ENCODE data around the gene ATP6V1G3.

Gene ATP6V1G3

GRCh38 chr1:198498881-198499280 lies 41.6 kb downstream of the ATP6V1G3 start:
- no peak for DNase-seq (ENCODE audit: low read depth in 2 of 2)
- no peak overlapping the region for H3K4me3 ChIP-seq (replicated peaks in 1 of 2; ENCODE audit: low read depth in 2 of 2, low read length in 2 of 2)
- no peak for TF ChIP-seq CTCF (IDR thresholded peaks at IDR 0.05; ENCODE audit: low read depth, low read length)

GRCh38 chr1:198498103-198498385 lies 42.4 kb downstream of the ATP6V1G3 start:
- TF ChIP-seq CTCF (IDR thresholded peaks at IDR 0.05; ENCODE audit: low read depth, low read length): no peak
- no peak for DNase-seq (ENCODE audit: low read depth in 2 of 2)
- no peak overlapping the region for H3K4me3 ChIP-seq (replicated peaks in 1 of 2; ENCODE audit: low read depth in 2 of 2, low read length in 2 of 2)

GRCh38 chr1:198497326-198498102 lies 43.0 kb downstream of the ATP6V1G3 start:
- TF ChIP-seq CTCF (IDR thresholded peaks at IDR 0.05; ENCODE audit: low read depth, low read length): no peak
- H3K4me3 ChIP-seq (replicated peaks in 1 of 2; ENCODE audit: low read depth in 2 of 2, low read length in 2 of 2): no peak overlapping the region
- peak; percentile 47 to 64 for DNase-seq (ENCODE audit: low read depth in 2 of 2)

GRCh38 chr1:198496216-198497143 lies 44.0 kb downstream of the ATP6V1G3 start:
- H3K4me3 ChIP-seq (replicated peaks in 1 of 2; ENCODE audit: low read depth in 2 of 2, low read length in 2 of 2): no peak overlapping the region
- TF ChIP-seq CTCF (IDR thresholded peaks at IDR 0.05; ENCODE audit: low read depth, low read length): no peak
- peak; percentile 41 to 72 for DNase-seq (ENCODE audit: low read depth in 2 of 2)

GRCh38 chr1:198495631-198496030 lies 44.8 kb downstream of the ATP6V1G3 start:
- no peak overlapping the region for H3K4me3 ChIP-seq (replicated peaks in 1 of 2; ENCODE audit: low read depth in 2 of 2, low read length in 2 of 2)
- DNase-seq (ENCODE audit: low read depth in 2 of 2): no peak
- TF ChIP-seq CTCF (IDR thresholded peaks at IDR 0.05; ENCODE audit: low read depth, low read length): no peak

- H3K4me3 ChIP-seq (replicated peaks in 1 of 2; ENCODE audit: low read depth in 2 of 2, low read length in 2 of 2): no peak overlapping the region
- TF ChIP-seq CTCF (IDR thresholded peaks at IDR 0.05; ENCODE audit: low read depth, low read length): no peak
- DNase-seq (ENCODE audit: low read depth in 2 of 2): no peak
These were observed 45.8 kb downstream of the ATP6V1G3 start for GRCh38 chr1:198494658-198495103.

All from cardiac fibroblast (primary cell).